ENCODE measurements around the gene DAPK2.

DNA sequence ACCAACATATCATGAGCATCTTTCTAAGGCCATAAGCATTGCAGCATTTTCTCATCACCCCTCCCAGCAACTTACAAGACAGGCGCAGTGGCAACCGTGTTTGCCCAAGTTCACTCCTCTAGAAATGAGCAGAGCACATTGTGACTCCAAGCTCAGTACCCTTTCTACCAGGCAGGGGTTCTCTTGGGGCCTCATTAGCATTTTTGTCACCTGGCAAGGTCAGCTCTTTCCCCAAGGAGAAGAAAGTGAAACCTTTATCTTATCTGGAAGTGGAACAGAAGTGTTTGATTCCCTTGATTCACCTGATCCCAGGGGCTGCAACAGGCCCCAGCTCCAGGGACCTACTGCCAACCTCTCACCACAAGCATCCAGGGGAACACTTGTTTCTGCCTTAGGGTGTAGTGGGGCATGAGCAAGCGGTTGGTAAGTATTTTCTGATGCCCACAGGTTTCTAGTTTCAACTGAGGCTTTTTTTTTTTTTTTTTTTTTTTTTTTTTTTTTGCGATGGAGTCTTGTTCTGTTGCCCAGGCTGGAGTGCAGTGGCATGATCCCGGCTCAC lies 168.5 kb downstream of the DAPK2 start:
- TF ChIP-seq CTCF (IDR thresholded peaks at IDR 0.05), result no peak
- no peak for TF ChIP-seq POLR2A (IDR thresholded peaks at IDR 0.05)
- no peak for TF ChIP-seq POLR2AphosphoS5 (IDR thresholded peaks at IDR 0.05)
